Measurements from ENCODE around the gene ICOS. TPM values are rescaled to one million over a fixed set of nuclear protein-coding genes. Genes with fewer than 3 reads are reported as not detected.

ICOS gene
- total and polyA plus RNA-seq, 2 donors (not counting 3 experiments of a cell fraction or from before 2014, with no cell fraction given), result not detected

DNA sequence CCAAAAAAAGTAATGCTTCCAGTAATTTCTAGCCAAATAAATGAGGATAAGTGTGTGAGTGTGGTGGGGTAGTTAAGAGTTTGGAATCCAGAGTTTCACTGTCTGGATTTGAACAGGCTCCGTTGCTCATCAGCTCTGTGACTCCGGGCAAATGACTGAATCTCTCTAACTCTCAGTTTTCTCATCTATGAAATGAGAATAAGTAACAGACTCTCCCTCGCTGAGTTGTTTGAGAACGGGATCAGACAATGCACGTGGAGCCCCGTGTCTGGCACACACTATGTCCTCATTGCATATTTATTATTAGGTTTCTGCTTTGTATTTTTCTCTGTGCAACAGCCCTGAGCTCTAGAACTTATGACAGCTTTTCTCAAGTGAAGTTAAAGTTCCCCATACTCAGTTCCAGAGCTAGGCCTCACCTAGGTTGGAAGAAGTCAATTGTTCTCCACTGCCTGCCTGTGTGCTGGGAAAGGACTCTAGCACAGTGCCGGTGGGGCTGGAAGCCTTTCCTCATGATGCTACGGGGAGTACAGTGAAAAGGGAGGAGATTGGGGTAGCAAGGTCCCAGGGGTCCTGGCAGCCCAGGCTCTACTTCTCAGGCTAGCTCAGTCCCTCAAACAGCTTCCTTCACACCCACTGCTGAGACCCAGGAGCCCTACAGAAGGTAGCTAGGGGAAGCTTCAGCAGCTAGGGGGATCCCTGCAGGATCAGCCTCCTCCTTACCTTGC lies 1.7 kb upstream of the ICOS start:
- Histone ChIP-seq H2AFZ (ENCODE audit: low read depth, low read length) (no peak overlapping the region), H4K20me1 (replicated peaks; ENCODE audit: control insufficient read depth, extremely low read depth, insufficient read depth, low read length) (no peaks in the 10 kb centered on the region), H3K4me2 (ENCODE audit: insufficient read depth, low read length) (no peak overlapping the region), H3K79me2 (ENCODE audit: control insufficient read depth, insufficient read depth, low read length) (no peaks in the 10 kb centered on the region), H3K9me3 (replicated peaks; ENCODE audit: control insufficient read depth, insufficient read depth, low read length) (no peaks in the 10 kb centered on the region), H3K9me1 (replicated peaks; ENCODE audit: control insufficient read depth, extremely low read depth, insufficient read depth, low read length) (no peaks in the 10 kb centered on the region), H3K9ac (replicated peaks; ENCODE audit: extremely low read depth, insufficient read depth, low read length) (no peak overlapping the region), H3K4me1 (ENCODE audit: control insufficient read depth, extremely low read depth, insufficient read depth, low read length) (no peaks in the 10 kb centered on the region), H3K4me3 (replicated peaks in 1 of 3; ENCODE audit: insufficient read depth in 1 of 3, low read depth in 1 of 3, low read length in 3 of 3) (no peak overlapping the region), H3K27me3 (ENCODE audit: control insufficient read depth in 2 of 2, insufficient read depth in 2 of 2, low read length in 2 of 2) (peaks cover 3 to 7% of the 10 kb centered on the region in 2 experiments), H3K27ac (ENCODE audit: insufficient read depth, low read depth, low read length) (no peak overlapping the region), H3K36me3 (ENCODE audit: control insufficient read depth in 2 of 2, extremely low read depth in 1 of 2, insufficient read depth in 2 of 2, low read length in 2 of 2) (no peaks in the 10 kb centered on the region)
- intact Hi-C loops (cut with micrococcal nuclease) (no loop called here), dilution Hi-C loops (cut with MboI; ENCODE audit: extremely low pct_ligation_motif_present, low sequenced_read_pairs) (no loop called here)
- TF ChIP-seq, protein P1, sequence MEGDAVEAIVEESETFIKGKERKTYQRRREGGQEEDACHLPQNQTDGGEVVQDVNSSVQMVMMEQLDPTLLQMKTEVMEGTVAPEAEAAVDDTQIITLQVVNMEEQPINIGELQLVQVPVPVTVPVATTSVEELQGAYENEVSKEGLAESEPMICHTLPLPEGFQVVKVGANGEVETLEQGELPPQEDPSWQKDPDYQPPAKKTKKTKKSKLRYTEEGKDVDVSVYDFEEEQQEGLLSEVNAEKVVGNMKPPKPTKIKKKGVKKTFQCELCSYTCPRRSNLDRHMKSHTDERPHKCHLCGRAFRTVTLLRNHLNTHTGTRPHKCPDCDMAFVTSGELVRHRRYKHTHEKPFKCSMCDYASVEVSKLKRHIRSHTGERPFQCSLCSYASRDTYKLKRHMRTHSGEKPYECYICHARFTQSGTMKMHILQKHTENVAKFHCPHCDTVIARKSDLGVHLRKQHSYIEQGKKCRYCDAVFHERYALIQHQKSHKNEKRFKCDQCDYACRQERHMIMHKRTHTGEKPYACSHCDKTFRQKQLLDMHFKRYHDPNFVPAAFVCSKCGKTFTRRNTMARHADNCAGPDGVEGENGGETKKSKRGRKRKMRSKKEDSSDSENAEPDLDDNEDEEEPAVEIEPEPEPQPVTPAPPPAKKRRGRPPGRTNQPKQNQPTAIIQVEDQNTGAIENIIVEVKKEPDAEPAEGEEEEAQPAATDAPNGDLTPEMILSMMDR (IDR thresholded peaks at IDR 0.05; ENCODE audit: extremely low read depth in 1 of 2, insufficient read depth in 1 of 2, low read depth in 1 of 2, low read length in 2 of 2), result no peak
- TF ChIP-seq POLR2AphosphoS5 (IDR thresholded peaks at IDR 0.05; ENCODE audit: insufficient read depth, low read depth, low read length) (no peak), EZH2 (IDR thresholded peaks at IDR 0.05; ENCODE audit: borderline replicate concordance, low read depth, low read length, severe bottlenecking) (no peak), GATA2 (IDR thresholded peaks at IDR 0.05; ENCODE audit: insufficient read depth, insufficient read length, low read depth, low read length) (no peak), JUN (IDR thresholded peaks at IDR 0.05; ENCODE audit: borderline replicate concordance, insufficient read depth, insufficient read length, low read depth) (no peak), FOS (IDR thresholded peaks at IDR 0.05; ENCODE audit: borderline replicate concordance, insufficient read depth, low read length) (no peak), POLR2A (IDR thresholded peaks at IDR 0.05; ENCODE audit: low read depth, low read length) (no peak), MYC (IDR thresholded peaks at IDR 0.05; ENCODE audit: low read depth, low read length) (no peak)
- TF ChIP-seq, protein P2, sequence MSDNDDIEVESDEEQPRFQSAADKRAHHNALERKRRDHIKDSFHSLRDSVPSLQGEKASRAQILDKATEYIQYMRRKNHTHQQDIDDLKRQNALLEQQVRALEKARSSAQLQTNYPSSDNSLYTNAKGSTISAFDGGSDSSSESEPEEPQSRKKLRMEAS (IDR thresholded peaks at IDR 0.05; ENCODE audit: insufficient read depth, insufficient read length), result no peak
- ChIA-PET POLR2A (no interaction called here), CTCF (no interaction called here)
- BruUV-seq (replicated peaks), result no TSS peak
- DNase-seq (ENCODE audit: low read depth, low spot score), result no peak
- no peak for FAIRE-seq
